GM23338 (cell line): Measurements from ENCODE around the gene RNF13.

Experiments
- CTCF ChIP-seq, 2 experiments: fragments of 200-600 bp in 1 of 2; sonication (generic) in 1 of 2; conservative IDR thresholded peaks; 2 replicates each; pipeline versions ENCODE4 v1.5.1 to v1.6.1; 2016 to 2017; ENCODE audit warnings: antibody characterized with exemption in 2 of 2, low read depth in 2 of 2, mild to moderate bottlenecking in 2 of 2, moderate library complexity in 1 of 2
- EZH2 ChIP-seq: fragments of 200-600 bp; sonication (generic); IDR thresholded peaks from one replicate; pipeline ENCODE4 v1.8.0; 2017; ENCODE audit warnings: antibody characterized with exemption, mild to moderate bottlenecking, low read depth; ENCODE audit not compliant: unreplicated experiment
- EZH2phosphoT487 ChIP-seq: fragments of 200-600 bp; sonication (generic); IDR thresholded peaks from one replicate; pipeline ENCODE4 v1.8.1; 2018; ENCODE audit warnings: antibody characterized with exemption; ENCODE audit not compliant: unreplicated experiment
- POLR2AphosphoS5 ChIP-seq: IDR thresholded peaks from 2 replicates; pipeline ENCODE4 v1.6.1; 2016; ENCODE audit warnings: antibody characterized with exemption, low read depth
- REST ChIP-seq: IDR thresholded peaks from one replicate; pipeline ENCODE4 v1.6.1; 2018; ENCODE audit warnings: antibody characterized with exemption; ENCODE audit not compliant: unreplicated experiment
- STAT1 ChIP-seq: IDR thresholded peaks from one replicate; pipeline ENCODE4 v1.6.1; 2016; ENCODE audit warnings: antibody characterized with exemption; ENCODE audit not compliant: unreplicated experiment
- ZNF331 ChIP-seq: fragments of 250-450 bp; sonication (Bioruptor Pico); IDR thresholded peaks from 2 replicates; pipeline ENCODE4 v1.5.0; 2020; ENCODE audit warnings: low read depth, mild to moderate bottlenecking, moderate library complexity

DNA sequence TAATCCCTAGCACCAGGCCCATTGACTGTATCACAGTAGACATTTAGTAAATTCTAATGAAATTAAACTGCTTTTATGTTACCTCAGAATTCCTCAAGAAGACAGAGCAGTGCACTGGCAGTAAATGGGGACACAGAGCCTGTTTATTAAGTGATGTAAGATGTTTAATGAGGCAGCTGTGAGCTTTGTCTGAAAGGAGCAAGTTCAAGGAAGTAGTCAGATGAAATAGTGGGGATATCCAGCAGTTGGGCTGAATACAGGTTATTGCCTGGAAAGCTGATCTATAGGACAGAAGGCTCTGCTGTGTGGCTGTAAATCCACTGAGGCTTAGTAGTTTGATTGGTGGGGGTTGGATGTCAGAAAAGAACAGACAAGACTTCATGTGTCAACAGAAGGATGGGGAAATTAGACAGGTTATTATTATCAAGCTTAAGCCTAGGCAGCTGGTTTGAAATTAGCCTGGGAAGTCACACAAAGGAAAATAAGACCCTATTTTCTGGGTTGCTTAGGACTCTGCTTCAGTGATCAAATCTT lies 95.5 kb downstream of the RNF13 start:
- no peak for TF ChIP-seq CTCF (conservative IDR thresholded peaks at IDR 0.05; ENCODE audit: low read depth in 2 of 2)
- TF ChIP-seq EZH2phosphoT487 = no peak
- TF ChIP-seq ZNF331 (CRISPR knock-in tag) = no peak
- TF ChIP-seq POLR2AphosphoS5 = no peak
- no peak for TF ChIP-seq STAT1
- no peak for TF ChIP-seq EZH2
- TF ChIP-seq REST = no peak
